CD4-positive, alpha-beta memory T cell (primary cell): Measurements from ENCODE around the gene EYA2. TPM values are rescaled to one million over a fixed set of nuclear protein-coding genes. Genes with fewer than 3 reads are reported as not detected.

ENCODE experiments used
- CTCF ChIA-PET: fragments of 350-600 bp; sonication (Branson Sonifier 250); formaldehyde crosslinking; loops from one replicate; lab custom pipeline; 2021; ENCODE audit warnings: inconsistent platforms; ENCODE audit not compliant: partially characterized antibody; lab: Charles Lee
- POLR2A ChIA-PET: fragments of 350-600 bp; sonication (Branson Sonifier 250); formaldehyde crosslinking; loops from one replicate; lab custom pipeline; 2021; ENCODE audit not compliant: partially characterized antibody; lab: Charles Lee
- DNase-seq, 5 donors: peaks; one replicate each; pipeline versions ENCODE4 v3.0.0 to v3.0.0-alpha.2; 2020 to 2022; ENCODE audit warnings: mixed read lengths in 1 of 5
- H3K27ac ChIP-seq: one replicate; pipeline ENCODE4 v1.7.0; 2013; ENCODE audit warnings: low read depth, low read length
- H3K27me3 ChIP-seq: 2 replicates; pipeline ENCODE4 v1.7.0; 2013; ENCODE audit warnings: mild to moderate bottlenecking, low read length, moderate library complexity; ENCODE audit not compliant: insufficient read depth
- H3K36me3 ChIP-seq: 2 replicates; pipeline ENCODE4 v1.7.0; 2013; ENCODE audit warnings: mild to moderate bottlenecking, low read length, moderate library complexity; ENCODE audit not compliant: insufficient read depth
- H3K4me1 ChIP-seq: 2 replicates; pipeline ENCODE4 v1.7.0; 2013; ENCODE audit warnings: mild to moderate bottlenecking, low read length, moderate library complexity; ENCODE audit not compliant: insufficient read depth
- H3K4me3 ChIP-seq, 2 donors: one replicate each; pipeline ENCODE4 v1.7.0; 2013; ENCODE audit warnings: low read length in 2 of 2, mild to moderate bottlenecking in 1 of 2
- H3K9me3 ChIP-seq, 2 donors: one replicate each; pipeline ENCODE4 v1.7.0; 2013; ENCODE audit warnings: low read length in 2 of 2, control low read depth in 1 of 2; ENCODE audit not compliant: control insufficient read depth in 1 of 2
- H3K27ac Mint-ChIP-seq, 7 donors: one replicate each; pipeline ENCODE4 v1.8.0; 2020 to 2021; ENCODE audit warnings: mixed read lengths in 7 of 7, mild to moderate bottlenecking in 6 of 7, inconsistent platforms in 3 of 7, moderate library complexity in 3 of 7
- H3K27me3 Mint-ChIP-seq, 2 donors: one replicate each; pipeline ENCODE4 v1.8.0; 2020 to 2021; ENCODE audit warnings: mixed read lengths in 2 of 2
- H3K36me3 Mint-ChIP-seq, 2 donors: one replicate each; pipeline ENCODE4 v1.8.0; 2020 to 2021; ENCODE audit warnings: mixed read lengths in 2 of 2, inconsistent platforms in 1 of 2, mild to moderate bottlenecking in 1 of 2
- H3K4me1 Mint-ChIP-seq, 4 donors: one replicate each; pipeline ENCODE4 v1.8.0; 2020 to 2021; ENCODE audit warnings: mixed read lengths in 4 of 4, mild to moderate bottlenecking in 1 of 4
- H3K4me3 Mint-ChIP-seq, 8 donors: one replicate each; pipeline ENCODE4 v1.8.0; 2020 to 2021; ENCODE audit warnings: mixed read lengths in 8 of 8, mild to moderate bottlenecking in 7 of 8, moderate library complexity in 6 of 8, inconsistent platforms in 3 of 8
- H3K9me3 Mint-ChIP-seq, 8 donors: one replicate each; pipeline ENCODE4 v1.8.0; 2020 to 2021; ENCODE audit warnings: mixed read lengths in 8 of 8, mild to moderate bottlenecking in 5 of 8, inconsistent platforms in 3 of 8, moderate library complexity in 1 of 8
- intact Hi-C: fragments of 100-400 bp; cut with micrococcal nuclease; formaldehyde crosslinking; loops from one replicate; pipeline ENCODE4 v1.15.1; 2023
- polyA plus RNA-seq, 2 donors: library from polyadenylated mRNA; unstranded; fragments of 300-500 nt; fragmentation: Illumina TruSeq; gene quantifications; one replicate each; pipeline ENCODE4 v1.2.3, GENCODE V29; 2021
- total RNA-seq, 2 experiments: library from RNA; stranded (reverse); gene quantifications; one replicate each; pipeline ENCODE4 v1.2.3, GENCODE V29; 2021

EYA2 gene
- total and polyA plus RNA-seq, 4 experiments from 2014 or later: not detected

- intact Hi-C loops: no loop called here
- no peak for DNase-seq
- H3K4me1 Mint-ChIP-seq: no peaks in the 10 kb centered on the region
- H3K4me3 Mint-ChIP-seq: no peak overlapping the region
- Histone ChIP-seq H3K4me3 (no peak overlapping the region), H3K27ac (no peak overlapping the region), H3K36me3 (no peaks in the 10 kb centered on the region), H3K27me3 (no peaks in the 10 kb centered on the region), H3K4me1 (no peaks in the 10 kb centered on the region), H3K9me3 (no peaks in the 10 kb centered on the region)
- CTCF ChIA-PET: interaction anchor here (0.8 kb wide), 1 partner anchor 21 kb away, joined by 4 read pairs; no protein-coding TSS in a partner anchor
- H3K27ac Mint-ChIP-seq: no peak overlapping the region
- H3K36me3 Mint-ChIP-seq: no peaks in the 10 kb centered on the region
- peaks cover 2 to 3% of the 10 kb centered on the region in 2 donors for H3K27me3 Mint-ChIP-seq
- POLR2A ChIA-PET: no interaction called here
- peaks cover 0 to 5% (median 0%) of the 10 kb centered on the region in 8 donors for H3K9me3 Mint-ChIP-seq
These were observed 242.7 kb downstream of the EYA2 start for GRCh38 chr20:47137231-47137870.

DNA sequence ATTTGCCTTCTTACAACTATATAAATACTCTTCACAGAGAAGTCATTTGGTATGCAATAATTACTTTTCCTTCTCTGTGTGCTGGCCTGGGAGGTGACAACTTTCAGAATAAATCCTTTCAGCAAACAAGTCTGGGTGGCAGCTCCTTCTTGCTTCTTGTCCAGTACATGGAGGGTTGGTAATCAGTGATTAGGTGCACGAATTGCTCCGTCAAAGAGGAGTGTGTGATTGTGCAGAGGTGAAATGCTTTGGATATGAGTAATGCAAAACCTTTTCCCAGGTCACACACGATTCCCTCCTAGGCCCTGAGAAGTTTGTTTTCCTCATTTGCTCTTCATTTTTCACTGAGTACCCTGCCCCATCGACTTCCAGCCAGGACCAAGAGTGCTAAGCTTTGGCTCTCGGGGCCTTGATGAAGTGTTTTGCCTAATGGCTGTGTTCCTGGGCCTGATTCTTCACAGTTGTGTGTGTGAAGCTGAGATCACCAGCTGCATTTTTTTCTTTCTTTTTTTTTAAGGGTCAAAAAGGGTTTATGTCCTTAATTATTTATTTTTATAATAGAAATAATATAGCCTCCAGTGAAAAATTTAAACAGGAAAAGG lies 245.4 kb downstream of the EYA2 start:
- Histone ChIP-seq H3K4me3 (no peak overlapping the region), H3K36me3 (no peaks in the 10 kb centered on the region), H3K9me3 (no peaks in the 10 kb centered on the region), H3K4me1 (no peaks in the 10 kb centered on the region), H3K27ac (no peak overlapping the region), H3K27me3 (no peaks in the 10 kb centered on the region)
- H3K4me3 Mint-ChIP-seq: no peak overlapping the region
- intact Hi-C loops: no loop called here
- DNase-seq: no peak
- H3K27me3 Mint-ChIP-seq: peaks cover 1 to 3% of the 10 kb centered on the region in 2 donors
- CTCF ChIA-PET: no interaction called here
- POLR2A ChIA-PET: no interaction called here
- no peak overlapping the region for H3K27ac Mint-ChIP-seq
- no peaks in the 10 kb centered on the region for H3K4me1 Mint-ChIP-seq
- no peaks in the 10 kb centered on the region for H3K36me3 Mint-ChIP-seq
- peaks cover 0 to 5% (median 0%) of the 10 kb centered on the region in 8 donors for H3K9me3 Mint-ChIP-seq

- H3K9me3 ChIP-seq: no peaks in the 10 kb centered on the region
- H3K4me3 Mint-ChIP-seq: no peak overlapping the region
- H3K4me1 Mint-ChIP-seq: no peaks in the 10 kb centered on the region
- ChIA-PET CTCF (no interaction called here), POLR2A (no interaction called here)
- no peak for DNase-seq
- intact Hi-C loops: no loop called here
- H3K27ac Mint-ChIP-seq: no peak overlapping the region
- H3K9me3 Mint-ChIP-seq: peaks cover 0 to 5% (median 0%) of the 10 kb centered on the region in 8 donors
- H3K27me3 Mint-ChIP-seq: peaks cover 3 to 10% of the 10 kb centered on the region in 2 donors
- H3K4me3 ChIP-seq: no peak overlapping the region
- no peaks in the 10 kb centered on the region for H3K4me1 ChIP-seq
- H3K27ac ChIP-seq: no peak overlapping the region
- no peaks in the 10 kb centered on the region for H3K36me3 Mint-ChIP-seq
- H3K36me3 ChIP-seq: no peaks in the 10 kb centered on the region
- H3K27me3 ChIP-seq: no peaks in the 10 kb centered on the region
These were observed 246.8 kb downstream of the EYA2 start for GRCh38 chr20:47141350-47141921.

DNA sequence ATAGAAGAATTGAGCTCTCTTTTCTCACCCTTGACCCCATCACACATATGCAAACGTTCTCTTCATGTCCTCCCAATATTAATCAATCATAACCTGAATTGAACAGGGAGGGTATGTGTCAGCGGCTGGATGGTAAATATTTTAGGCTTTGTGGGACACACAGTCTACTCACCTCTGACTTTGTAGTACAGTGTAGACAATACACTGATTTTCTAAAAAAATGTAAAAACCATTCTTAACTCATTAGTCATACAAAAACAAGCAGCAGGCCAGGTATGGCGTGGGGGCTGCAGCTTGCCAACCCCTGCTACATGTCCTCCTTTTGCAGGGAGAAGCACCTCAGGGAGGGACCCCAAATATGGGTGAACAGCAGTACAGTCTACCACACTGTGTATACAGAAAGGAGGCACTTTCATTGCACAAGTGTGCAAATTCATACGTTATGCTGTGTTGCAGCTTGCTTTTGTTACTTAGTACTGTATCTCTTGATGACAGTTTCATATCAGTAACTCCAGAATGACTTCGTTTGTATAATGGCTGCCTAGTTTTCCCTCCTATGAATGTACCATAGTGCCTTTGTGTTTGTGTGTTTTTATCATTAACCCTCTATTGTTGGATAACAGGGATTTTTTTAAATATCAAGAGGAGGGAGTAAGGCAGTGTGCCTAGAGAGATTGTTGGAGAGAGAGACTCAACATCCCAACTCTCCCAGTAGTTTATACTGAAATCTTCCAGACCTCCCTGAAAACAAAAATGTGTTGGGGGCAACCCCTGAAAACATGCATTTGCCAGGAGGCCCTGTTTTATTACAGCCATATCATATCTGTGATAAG lies 247.5 kb downstream of the EYA2 start:
- ChIA-PET POLR2A (no interaction called here), CTCF (no interaction called here)
- Histone ChIP-seq H3K27ac (no peak overlapping the region), H3K36me3 (no peaks in the 10 kb centered on the region), H3K4me3 (no peak overlapping the region), H3K27me3 (no peaks in the 10 kb centered on the region), H3K9me3 (no peaks in the 10 kb centered on the region), H3K4me1 (no peaks in the 10 kb centered on the region)
- H3K27me3 Mint-ChIP-seq: peaks cover 3 to 10% of the 10 kb centered on the region in 2 donors
- intact Hi-C loops: no loop called here
- H3K36me3 Mint-ChIP-seq: no peaks in the 10 kb centered on the region
- H3K4me1 Mint-ChIP-seq: no peaks in the 10 kb centered on the region
- H3K9me3 Mint-ChIP-seq: peaks cover 0 to 5% (median 0%) of the 10 kb centered on the region in 8 donors
- DNase-seq: no peak
- no peak overlapping the region for H3K4me3 Mint-ChIP-seq
- H3K27ac Mint-ChIP-seq: no peak overlapping the region

- CTCF ChIA-PET: no interaction called here
- no peak overlapping the region for H3K27ac ChIP-seq
- no peaks in the 10 kb centered on the region for H3K9me3 ChIP-seq
- no peak overlapping the region for H3K4me3 ChIP-seq
- POLR2A ChIA-PET: no interaction called here
- Mint-ChIP-seq H3K27me3 (peaks cover 5 to 10% of the 10 kb centered on the region in 2 donors), H3K4me3 (no peak overlapping the region), H3K36me3 (no peaks in the 10 kb centered on the region), H3K4me1 (no peaks in the 10 kb centered on the region), H3K9me3 (peaks cover 0 to 5% (median 0%) of the 10 kb centered on the region in 8 donors), H3K27ac (no peak overlapping the region)
- no peak for DNase-seq
- intact Hi-C loops: no loop called here
- no peaks in the 10 kb centered on the region for H3K4me1 ChIP-seq
- H3K36me3 ChIP-seq: no peaks in the 10 kb centered on the region
- no peaks in the 10 kb centered on the region for H3K27me3 ChIP-seq
These were observed 248.1 kb downstream of the EYA2 start for GRCh38 chr20:47142774-47143170.

DNA sequence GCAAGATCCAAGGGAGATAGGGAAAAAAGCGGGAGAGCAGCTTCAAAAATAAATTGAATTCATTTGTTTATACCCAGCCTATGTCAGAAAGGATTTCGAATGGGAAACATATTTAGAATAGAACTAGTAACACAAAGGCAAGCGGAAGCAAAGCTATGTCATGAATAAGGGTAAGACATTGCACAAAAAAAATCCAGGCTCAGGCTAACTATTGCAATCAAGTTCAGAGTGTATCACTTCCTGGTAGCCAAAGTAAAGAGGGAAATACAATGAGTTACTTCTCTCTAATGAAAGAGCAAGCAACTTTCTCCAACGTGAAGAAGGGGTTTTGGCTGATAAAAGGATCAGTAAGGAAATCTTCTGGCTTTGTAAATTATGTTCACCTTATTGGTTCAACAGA lies 249.0 kb downstream of the EYA2 start:
- no peaks in the 10 kb centered on the region for H3K4me1 ChIP-seq
- H3K27me3 ChIP-seq: no peaks in the 10 kb centered on the region
- Mint-ChIP-seq H3K27me3 (peaks cover 5 to 10% of the 10 kb centered on the region in 2 donors), H3K27ac (no peak overlapping the region), H3K36me3 (no peaks in the 10 kb centered on the region), H3K4me3 (no peak overlapping the region), H3K4me1 (no peaks in the 10 kb centered on the region), H3K9me3 (peaks cover 0 to 5% (median 0%) of the 10 kb centered on the region in 8 donors)
- H3K4me3 ChIP-seq: no peak overlapping the region
- intact Hi-C loops: no loop called here
- no peak overlapping the region for H3K27ac ChIP-seq
- H3K36me3 ChIP-seq: no peaks in the 10 kb centered on the region
- no peaks in the 10 kb centered on the region for H3K9me3 ChIP-seq
- POLR2A ChIA-PET: no interaction called here
- CTCF ChIA-PET: no interaction called here
- DNase-seq: no peak

DNA sequence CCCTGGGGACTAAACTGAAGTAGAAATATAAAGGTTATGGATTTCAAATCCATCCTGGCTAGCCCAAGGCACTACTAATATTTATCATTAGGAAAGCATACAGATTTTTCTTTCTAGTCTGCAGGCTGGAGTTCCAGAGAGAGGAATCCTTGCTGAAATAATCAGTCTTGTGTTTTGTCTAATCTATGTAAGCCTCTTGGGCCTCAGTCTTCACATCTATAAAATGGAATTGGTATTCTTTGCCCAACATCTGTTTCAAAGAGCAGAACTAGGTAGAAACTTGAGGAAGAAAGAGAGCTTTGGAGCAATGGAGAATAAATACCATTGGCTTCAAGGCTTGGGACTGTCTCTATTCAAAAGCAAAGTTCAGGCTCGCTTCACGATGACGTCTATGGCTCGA lies 249.8 kb downstream of the EYA2 start:
- Mint-ChIP-seq H3K9me3 (peaks cover 0 to 5% (median 0%) of the 10 kb centered on the region in 8 donors), H3K27me3 (peaks cover 5 to 10% of the 10 kb centered on the region in 2 donors), H3K4me3 (no peak overlapping the region), H3K27ac (no peak overlapping the region), H3K36me3 (no peaks in the 10 kb centered on the region), H3K4me1 (no peaks in the 10 kb centered on the region)
- no peaks in the 10 kb centered on the region for H3K36me3 ChIP-seq
- H3K9me3 ChIP-seq: no peaks in the 10 kb centered on the region
- H3K27me3 ChIP-seq: no peaks in the 10 kb centered on the region
- intact Hi-C loops: no loop called here
- no peak for DNase-seq
- CTCF ChIA-PET: no interaction called here
- no peak overlapping the region for H3K27ac ChIP-seq
- no peaks in the 10 kb centered on the region for H3K4me1 ChIP-seq
- H3K4me3 ChIP-seq: no peak overlapping the region
- POLR2A ChIA-PET: no interaction called here
